HUES64 (cell line): ENCODE measurements around the gene TNK2.

ENCODE experiments used
- H3K27ac ChIP-seq: 2 replicates; pipeline ENCODE4 v1.7.0; 2013; ENCODE audit warnings: low read depth, low read length, inconsistent platforms
- H3K27me3 ChIP-seq: 2 replicates; pipeline ENCODE4 v1.6.1; 2013; ENCODE audit warnings: mild to moderate bottlenecking, low read length; ENCODE audit not compliant: insufficient read depth
- H3K36me3 ChIP-seq: 2 replicates; pipeline ENCODE4 v1.6.1; 2013; ENCODE audit warnings: mild to moderate bottlenecking, low read length; ENCODE audit not compliant: insufficient read depth
- H3K4me1 ChIP-seq: 2 replicates; pipeline ENCODE4 v1.6.1; 2013; ENCODE audit warnings: mild to moderate bottlenecking, low read length, moderate library complexity; ENCODE audit not compliant: insufficient read depth
- H3K4me3 ChIP-seq: 2 replicates; pipeline ENCODE4 v1.5.1; 2013; ENCODE audit warnings: mild to moderate bottlenecking, low read length, moderate library complexity
- H3K9ac ChIP-seq: 2 replicates; pipeline ENCODE4 v1.6.1; 2013; ENCODE audit warnings: mild to moderate bottlenecking, low read depth, low read length
- H3K9me3 ChIP-seq: 2 replicates; pipeline ENCODE4 v1.6.1; 2013; ENCODE audit warnings: low read depth, low read length; ENCODE audit not compliant: insufficient read depth
- WGBS: fragments of 150-250, 120-280 bp; methylation state at CpG from one replicate; pipeline ENCODE4 v1.1.7; 2013; ENCODE audit warnings: missing lambda C conversion rate; 5-methylcytosine and 5-hydroxymethylcytosine counted together

The TNK2 gene

GRCh38 chr3:195881276-195881988, 26.9 kb downstream of the TNK2 start:
- WGBS = 87% methylated on average over 10 of the region's 12 CpGs
- Histone ChIP-seq H3K9ac (no peak overlapping the region), H3K9me3 (no peaks in the 10 kb centered on the region), H3K4me1 (peaks cover 13% of the 10 kb centered on the region; the same call in 1 of the 2 replicates), H3K27me3 (no peaks in the 10 kb centered on the region), H3K36me3 (peaks cover 36% of the 10 kb centered on the region), H3K4me3 (no peak overlapping the region), H3K27ac (no peak overlapping the region)

DNA sequence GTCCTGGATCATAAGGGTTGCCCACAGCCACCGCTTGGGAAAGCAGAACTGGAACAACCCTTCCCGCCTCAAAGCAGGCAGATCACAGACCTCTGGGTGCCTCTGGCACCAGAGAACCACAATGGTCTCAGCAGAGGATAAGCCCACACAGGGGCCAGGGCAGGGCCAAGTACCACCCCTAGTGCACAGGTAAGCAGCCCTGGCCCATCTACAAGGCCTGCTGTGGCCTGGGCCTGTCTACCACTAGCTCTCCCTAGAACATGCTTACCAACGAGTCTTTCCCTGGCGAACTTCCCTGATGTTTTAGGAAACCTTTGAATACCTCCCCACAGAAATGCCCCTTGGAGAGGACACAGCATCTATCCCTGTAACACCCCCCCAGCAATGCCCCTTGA, 28.3 kb downstream of the TNK2 start:
- no peak overlapping the region for H3K4me3 ChIP-seq
- H3K4me1 ChIP-seq = no peaks in the 10 kb centered on the region
- no peak overlapping the region for H3K9ac ChIP-seq
- H3K27ac ChIP-seq = no peak overlapping the region
- H3K9me3 ChIP-seq = no peaks in the 10 kb centered on the region
- WGBS = 89% methylated on average over 4 of the region's 4 CpGs
- H3K36me3 ChIP-seq = peaks cover 36% of the 10 kb centered on the region
- no peaks in the 10 kb centered on the region for H3K27me3 ChIP-seq

DNA sequence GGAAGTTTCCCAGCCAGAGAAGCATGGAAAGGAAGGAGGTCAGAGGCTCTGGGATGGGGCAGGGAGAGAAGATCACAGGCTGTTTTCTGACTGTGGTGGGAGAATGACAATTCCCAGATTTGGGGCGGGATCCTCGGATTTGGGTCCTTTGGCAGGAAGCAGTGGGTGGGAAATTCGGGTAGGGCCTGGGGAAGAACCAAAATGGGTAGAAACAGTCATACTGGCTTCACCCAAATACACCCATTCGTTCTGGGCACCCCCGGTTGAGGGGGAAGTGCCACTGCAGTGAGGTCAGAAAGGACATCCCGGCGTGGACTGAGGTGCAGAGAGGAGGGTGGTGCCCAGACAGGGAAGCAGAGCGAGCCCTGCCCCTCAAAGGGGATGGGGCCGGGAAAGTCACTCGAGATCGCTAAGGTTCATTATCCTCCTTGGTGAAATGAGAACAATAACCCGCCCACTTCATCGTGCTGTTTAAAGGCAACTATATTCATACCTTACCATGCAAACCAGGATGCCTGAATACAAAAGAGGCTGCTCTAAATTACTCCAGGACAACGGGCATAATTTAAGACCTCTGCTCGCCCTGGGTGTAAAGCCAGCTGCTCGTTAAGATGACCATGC, 28.8 kb downstream of the TNK2 start:
- peaks cover 32% of the 10 kb centered on the region for H3K36me3 ChIP-seq
- no peak overlapping the region for H3K27ac ChIP-seq
- no peaks in the 10 kb centered on the region for H3K4me1 ChIP-seq
- WGBS = 87% methylated on average over 16 of the region's 16 CpGs
- no peak overlapping the region for H3K4me3 ChIP-seq
- no peaks in the 10 kb centered on the region for H3K9me3 ChIP-seq
- no peak overlapping the region for H3K9ac ChIP-seq
- H3K27me3 ChIP-seq = no peaks in the 10 kb centered on the region

DNA sequence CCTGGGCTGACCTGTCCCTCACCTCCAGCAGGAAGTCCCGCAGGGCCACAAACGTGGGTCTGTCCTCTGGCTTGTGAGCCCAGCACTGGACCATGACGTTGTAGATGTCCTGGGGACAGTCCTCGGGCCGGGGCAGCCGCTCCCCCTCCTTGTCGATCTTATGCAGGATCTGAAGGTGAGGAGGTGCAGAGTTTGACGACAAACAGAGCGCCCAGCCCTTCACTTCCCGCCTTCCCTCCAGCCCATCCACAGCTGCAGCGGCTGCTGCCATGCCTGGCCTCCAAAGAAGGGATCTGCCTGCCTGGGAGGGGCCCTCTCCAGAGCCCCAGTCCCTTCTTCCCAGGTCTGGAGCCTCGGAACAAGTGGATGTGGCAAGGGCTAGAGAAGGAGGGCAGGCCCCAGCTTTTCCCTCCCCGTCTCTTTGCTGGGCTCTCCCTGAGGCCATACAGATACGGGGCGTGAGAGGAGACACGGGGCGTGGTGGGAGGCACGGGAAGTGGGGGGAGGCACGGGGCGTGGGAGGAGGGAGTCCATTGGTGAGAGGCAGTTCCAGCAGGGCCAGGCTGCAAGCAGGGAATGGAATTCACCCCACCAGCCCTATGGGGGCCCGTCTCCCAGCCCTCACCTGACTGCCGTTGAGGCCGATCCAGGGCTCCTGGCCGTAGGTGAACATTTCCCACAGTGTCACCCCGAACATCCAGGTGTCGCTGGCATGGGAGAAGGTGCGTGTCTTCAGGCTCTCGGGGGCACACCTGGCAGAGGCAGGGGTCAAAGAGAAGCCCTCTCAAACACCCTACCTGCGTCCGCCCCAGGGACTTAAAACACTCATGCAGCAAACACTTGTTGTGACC, 29.7 kb downstream of the TNK2 start:
- Histone ChIP-seq H3K27ac (no peak overlapping the region), H3K4me3 (no peak overlapping the region), H3K4me1 (no peaks in the 10 kb centered on the region), H3K27me3 (no peaks in the 10 kb centered on the region), H3K9ac (no peak overlapping the region), H3K36me3 (peaks cover 32% of the 10 kb centered on the region), H3K9me3 (no peaks in the 10 kb centered on the region)
- WGBS = 94% methylated on average over 30 of the region's 30 CpGs

GRCh38 chr3:195877767-195878423, 30.5 kb downstream of the TNK2 start:
- Histone ChIP-seq H3K4me1 (no peaks in the 10 kb centered on the region), H3K9me3 (no peaks in the 10 kb centered on the region), H3K27ac (no peak overlapping the region), H3K36me3 (peaks cover 32% of the 10 kb centered on the region), H3K27me3 (no peaks in the 10 kb centered on the region), H3K4me3 (no peak overlapping the region), H3K9ac (no peak overlapping the region)
- 93% methylated on average over 13 of the region's 15 CpGs for WGBS

DNA sequence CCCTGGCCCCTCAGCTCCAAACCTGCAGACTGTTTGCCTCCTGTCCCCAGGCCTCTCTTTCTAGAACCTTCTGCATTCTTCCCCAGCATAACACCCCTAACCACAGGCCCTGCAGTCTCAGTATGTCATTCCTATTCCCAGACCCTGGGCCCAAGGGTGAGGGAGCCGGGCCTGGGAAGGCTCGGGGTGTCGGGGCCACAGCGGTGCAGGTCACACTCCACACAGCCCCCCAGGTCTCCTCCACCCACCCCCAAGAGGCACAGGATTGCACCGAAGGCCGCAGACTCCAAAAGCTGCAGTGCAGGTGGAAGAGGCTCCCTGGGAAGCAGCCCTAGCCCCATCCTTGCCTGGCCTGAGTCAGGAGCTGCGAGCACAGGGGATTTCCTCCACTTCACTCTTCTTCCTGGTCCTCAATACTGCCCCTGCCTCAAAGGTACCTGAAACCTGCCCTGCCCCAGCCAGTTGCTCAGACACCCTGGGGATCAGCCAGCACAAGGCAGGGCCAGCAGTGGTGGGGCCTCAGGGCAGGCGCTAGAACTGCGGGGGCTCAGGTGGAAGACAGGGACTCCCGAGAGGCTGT, 31.1 kb downstream of the TNK2 start:
- H3K9me3 ChIP-seq = no peaks in the 10 kb centered on the region
- peaks cover 29% of the 10 kb centered on the region for H3K36me3 ChIP-seq
- H3K27me3 ChIP-seq = no peaks in the 10 kb centered on the region
- H3K27ac ChIP-seq = no peak overlapping the region
- 97% methylated on average over 10 of the region's 10 CpGs for WGBS
- H3K4me1 ChIP-seq = no peaks in the 10 kb centered on the region
- H3K4me3 ChIP-seq = no peak overlapping the region
- H3K9ac ChIP-seq = no peak overlapping the region

GRCh38 chr3:195876297-195877064, 31.9 kb downstream of the TNK2 start:
- WGBS = 88% methylated on average over 28 of the region's 28 CpGs
- H3K4me1 ChIP-seq = no peaks in the 10 kb centered on the region
- no peaks in the 10 kb centered on the region for H3K9me3 ChIP-seq
- H3K27me3 ChIP-seq = no peaks in the 10 kb centered on the region
- no peak overlapping the region for H3K9ac ChIP-seq
- peaks cover 29% of the 10 kb centered on the region for H3K36me3 ChIP-seq
- H3K4me3 ChIP-seq = no peak overlapping the region
- no peak overlapping the region for H3K27ac ChIP-seq

DNA sequence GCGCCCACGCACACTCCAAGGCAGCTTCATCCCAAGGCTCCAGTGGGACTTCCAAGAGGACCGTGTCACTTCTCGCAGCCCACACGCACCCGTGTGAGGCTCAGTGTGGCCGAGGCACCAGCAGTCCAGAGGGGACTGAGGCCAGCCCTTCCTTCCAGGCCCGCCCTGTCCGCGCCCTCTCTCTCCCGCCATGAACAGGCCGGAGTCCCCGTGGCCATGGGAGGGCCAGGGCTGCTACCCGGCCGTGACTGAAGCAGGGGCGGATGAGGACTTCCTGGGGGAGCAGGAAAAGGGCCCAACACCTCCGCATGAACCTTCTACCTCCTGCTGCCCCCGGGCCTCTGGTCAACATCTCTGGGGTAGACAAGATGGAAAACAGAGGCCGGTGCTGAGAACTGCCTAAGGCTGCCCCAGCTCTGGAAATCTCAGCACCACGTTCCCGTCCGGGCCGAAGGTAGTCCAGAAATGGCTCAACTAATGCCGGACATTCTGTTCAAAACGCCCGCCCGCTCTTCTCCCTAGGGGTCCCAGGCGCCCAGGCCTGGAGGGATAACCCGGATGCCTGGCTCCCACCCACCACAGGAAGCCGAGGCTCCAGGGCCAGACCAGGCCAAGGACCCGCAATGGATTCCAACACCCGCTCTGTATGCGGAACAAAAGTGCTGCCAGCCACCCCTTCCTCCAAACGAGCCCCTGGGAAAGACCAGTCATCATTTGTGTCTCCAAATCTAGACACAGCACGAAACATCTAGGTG, 32.7 kb downstream of the TNK2 start:
- Histone ChIP-seq H3K27me3 (no peaks in the 10 kb centered on the region), H3K9ac (no peak overlapping the region), H3K4me3 (no peak overlapping the region), H3K27ac (no peak overlapping the region), H3K4me1 (no peaks in the 10 kb centered on the region), H3K9me3 (no peaks in the 10 kb centered on the region), H3K36me3 (peaks cover 35% of the 10 kb centered on the region)
- WGBS = 93% methylated on average over 35 of the region's 35 CpGs

DNA sequence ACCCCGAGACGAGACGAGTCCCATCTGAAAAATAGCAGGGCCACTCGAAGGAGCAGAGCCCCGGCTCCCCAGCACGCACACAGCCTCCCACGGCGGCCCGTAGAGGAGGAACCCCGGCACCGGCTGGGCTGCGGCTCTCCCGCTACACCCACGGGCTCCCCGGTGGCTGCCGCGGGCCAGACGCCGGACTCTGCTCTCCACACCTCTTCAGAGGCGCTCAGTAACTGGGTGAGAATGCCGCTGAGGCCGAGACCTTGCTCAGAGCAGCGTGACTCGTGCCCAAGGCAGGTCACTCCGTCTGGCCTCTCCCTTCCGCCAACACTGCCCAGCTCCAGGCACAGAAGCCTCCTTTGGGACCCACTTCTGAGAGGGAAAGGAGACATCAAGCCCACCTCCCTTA, 34.4 kb downstream of the TNK2 start:
- Histone ChIP-seq H3K4me3 (no peak overlapping the region), H3K27ac (no peak overlapping the region), H3K4me1 (no peaks in the 10 kb centered on the region), H3K36me3 (peaks cover 35% of the 10 kb centered on the region), H3K27me3 (no peaks in the 10 kb centered on the region), H3K9ac (no peak overlapping the region), H3K9me3 (no peaks in the 10 kb centered on the region)
- WGBS = 96% methylated on average over 26 of the region's 26 CpGs
